B cell (primary cell): Measurements from ENCODE around the gene PDE4B. TPM values are rescaled to one million over a fixed set of nuclear protein-coding genes. Genes with fewer than 3 reads are reported as not detected.

Experiments used
- ATAC-seq: fragments of 200-7000 bp; cut with Tn5 transposase; one replicate; pipeline ENCODE4 v1.10.0; 2021; ENCODE audit warnings: low read depth, mild to moderate bottlenecking, moderate number of reproducible peaks, moderate library complexity
- CTCF ChIA-PET: fragments of 350-600 bp; sonication (Branson Sonifier 250); formaldehyde crosslinking; loops from one replicate; lab custom pipeline; 2021; ENCODE audit warnings: antibody characterized with exemption, inconsistent platforms; lab: Charles Lee
- POLR2A ChIA-PET: fragments of 350-600 bp; sonication (Branson Sonifier 250); formaldehyde crosslinking; loops from one replicate; lab custom pipeline; 2021; ENCODE audit warnings: antibody characterized with exemption; lab: Charles Lee
- DNase-seq: peaks from one replicate; pipeline ENCODE4 v3.0.0; 2013
- H2AFZ ChIP-seq: 2 replicates; pipeline ENCODE4 v1.6.1; 2012; ENCODE audit warnings: mild to moderate bottlenecking, low read depth, low read length; ENCODE audit not compliant: insufficient read depth, poor library complexity, severe bottlenecking
- H3K27ac ChIP-seq, 2 donors: 1 replicate in 1 of 2; 2 replicates in 1 of 2; pipeline ENCODE4 v1.5.1; 2012 to 2013; ENCODE audit warnings: low read length in 2 of 2, mild to moderate bottlenecking in 2 of 2, moderate library complexity in 1 of 2
- H3K27me3 ChIP-seq, 4 experiments: fragments of 200-600 bp in 1 of 4; sonication (generic) in 1 of 4; replicated peaks in 1 of 4; 1 replicate in 2 of 4; 2 replicates in 2 of 4; pipeline versions ENCODE4 v1.6.1 to v1.7.0; 2013 to 2016; ENCODE audit warnings: low read length in 3 of 4, mild to moderate bottlenecking in 2 of 4, mixed read lengths in 1 of 4, moderate library complexity in 1 of 4; ENCODE audit not compliant: insufficient read depth in 4 of 4, control insufficient read depth in 3 of 4; ENCODE audit errors: control extremely low read depth in 1 of 4
- H3K36me3 ChIP-seq, 2 experiments: replicated peaks in 1 of 2; 1 replicate in 1 of 2; 2 replicates in 1 of 2; pipeline versions ENCODE4 v1.6.1 to v1.7.1; 2013; ENCODE audit warnings: low read length in 1 of 2; ENCODE audit not compliant: insufficient read depth in 2 of 2, control insufficient read depth in 1 of 2; ENCODE audit errors: control extremely low read depth in 1 of 2, extremely low read depth in 1 of 2
- H3K4me1 ChIP-seq, 2 donors: fragments of 200-600 bp in 1 of 2; sonication (generic) in 1 of 2; 1 replicate in 1 of 2; 2 replicates in 1 of 2; pipeline versions ENCODE4 v1.5.1 to v1.6.1; 2013 to 2017; ENCODE audit warnings: low read length in 2 of 2; ENCODE audit not compliant: control insufficient read depth in 2 of 2, insufficient read depth in 2 of 2
- H3K4me2 ChIP-seq: replicated peaks from 2 replicates; pipeline ENCODE3; 2012; ENCODE audit warnings: mild to moderate bottlenecking, low read depth, low read length; ENCODE audit not compliant: poor library complexity, severe bottlenecking
- H3K4me3 ChIP-seq, 5 experiments: fragments of 200-600 bp in 1 of 5; sonication (generic) in 1 of 5; 1 replicate in 3 of 5; 2 replicates in 2 of 5; pipeline versions ENCODE4 v1.5.1 to v1.7.0; 2011 to 2016; ENCODE audit warnings: low read length in 4 of 5, mild to moderate bottlenecking in 4 of 5, low read depth in 2 of 5, control low read depth in 1 of 5, moderate library complexity in 1 of 5; ENCODE audit not compliant: insufficient read depth in 1 of 5; ENCODE audit errors: control extremely low read depth in 1 of 5, extremely low read depth in 1 of 5
- H3K79me2 ChIP-seq: fragments of 200-600 bp; sonication (generic); one replicate; pipeline ENCODE4 v1.6.0; 2016; ENCODE audit warnings: low read length; ENCODE audit not compliant: control insufficient read depth, insufficient read depth
- H3K9ac ChIP-seq: fragments of 200-600 bp; sonication (generic); 2 replicates; pipeline ENCODE4 v1.6.1; 2017; ENCODE audit warnings: mild to moderate bottlenecking, low read length, moderate library complexity
- H3K9me3 ChIP-seq, 3 donors: one replicate each; pipeline versions ENCODE4 v1.6.1 to v1.7.1; 2013; ENCODE audit warnings: low read length in 2 of 3; ENCODE audit not compliant: control insufficient read depth in 2 of 3, insufficient read depth in 1 of 3; ENCODE audit errors: control extremely low read depth in 1 of 3
- H4K20me1 ChIP-seq: 2 replicates; pipeline ENCODE4 v1.6.0; 2012; ENCODE audit warnings: mild to moderate bottlenecking, low read length; ENCODE audit not compliant: insufficient read depth, control insufficient read depth, poor library complexity, severe bottlenecking
- H3K27ac Mint-ChIP-seq: one replicate; pipeline ENCODE4 v1.8.0; 2021; ENCODE audit warnings: mixed read lengths
- H3K27me3 Mint-ChIP-seq: one replicate; pipeline ENCODE4 v1.8.0; 2021; ENCODE audit warnings: mixed read lengths
- H3K4me1 Mint-ChIP-seq: one replicate; pipeline ENCODE4 v1.8.0; 2021; ENCODE audit warnings: mixed read lengths
- H3K4me3 Mint-ChIP-seq: one replicate; pipeline ENCODE4 v1.8.0; 2021; ENCODE audit warnings: mixed read lengths
- H3K9me3 Mint-ChIP-seq: one replicate; pipeline ENCODE4 v1.8.0; 2022; ENCODE audit warnings: mixed read lengths; ENCODE audit not compliant: insufficient read depth
- EZH2 ChIP-seq: IDR thresholded peaks from 2 replicates; pipeline ENCODE4 v1.6.1; 2012; ENCODE audit warnings: borderline replicate concordance, low read depth, mild to moderate bottlenecking, moderate library complexity, low read length; ENCODE audit not compliant: insufficient read depth, poor library complexity, severe bottlenecking
- WGBS: methylation state at CpG from one replicate; pipeline ENCODE4 v1.1.5; 2013; ENCODE audit warnings: missing lambda C conversion rate; ENCODE audit not compliant: insufficient coverage; 5-methylcytosine and 5-hydroxymethylcytosine counted together
- intact Hi-C: fragments of 100-400 bp; cut with micrococcal nuclease; formaldehyde crosslinking; loops from one replicate; pipeline ENCODE4 v1.10.0; 2022
- polyA plus RNA-seq: library from polyadenylated mRNA; depleted of rRNA; stranded (reverse); fragments of >200 nt; gene quantifications from 2 replicates; pipeline ENCODE4 v1.2.3, GENCODE V29; 2012
- total RNA-seq, 2 donors: library from RNA; stranded (reverse); fragments of 120-200 nt in 1 of 2; gene quantifications; 1 replicate in 1 of 2; 2 replicates in 1 of 2; pipeline versions ENCODE4 v1.2.3 to v1.2.4, GENCODE V29; 2013 to 2022
- TF ChIP-seq, protein P1 (sequence below): fragments of 200-600 bp; IDR thresholded peaks from one replicate; pipeline ENCODE4 v1.8.0; 2022; ENCODE audit warnings: antibody characterized with exemption, mild to moderate bottlenecking

PDE4B gene
- total and polyA plus RNA-seq, 2 donors (not counting 1 experiment from before 2014, with no cell fraction given), result 63.7 to 242 TPM

- intact Hi-C loops, result no loop called here
- H3K27me3 ChIP-seq, result no peaks in the 10 kb centered on the region
- no peak overlapping the region for H2AFZ ChIP-seq
- no peak overlapping the region for H3K27ac ChIP-seq
- H3K9me3 ChIP-seq, result no peaks in the 10 kb centered on the region
- H3K9me3 Mint-ChIP-seq, result no peaks in the 10 kb centered on the region
- H3K4me3 Mint-ChIP-seq, result no peak overlapping the region
- no peak overlapping the region for H3K9ac ChIP-seq
- H3K4me1 Mint-ChIP-seq, result peaks cover 61% of the 10 kb centered on the region
- no peaks in the 10 kb centered on the region for H4K20me1 ChIP-seq
- H3K36me3 ChIP-seq, result no peaks in the 10 kb centered on the region
- no peak for TF ChIP-seq EZH2
- TF ChIP-seq, protein P1, sequence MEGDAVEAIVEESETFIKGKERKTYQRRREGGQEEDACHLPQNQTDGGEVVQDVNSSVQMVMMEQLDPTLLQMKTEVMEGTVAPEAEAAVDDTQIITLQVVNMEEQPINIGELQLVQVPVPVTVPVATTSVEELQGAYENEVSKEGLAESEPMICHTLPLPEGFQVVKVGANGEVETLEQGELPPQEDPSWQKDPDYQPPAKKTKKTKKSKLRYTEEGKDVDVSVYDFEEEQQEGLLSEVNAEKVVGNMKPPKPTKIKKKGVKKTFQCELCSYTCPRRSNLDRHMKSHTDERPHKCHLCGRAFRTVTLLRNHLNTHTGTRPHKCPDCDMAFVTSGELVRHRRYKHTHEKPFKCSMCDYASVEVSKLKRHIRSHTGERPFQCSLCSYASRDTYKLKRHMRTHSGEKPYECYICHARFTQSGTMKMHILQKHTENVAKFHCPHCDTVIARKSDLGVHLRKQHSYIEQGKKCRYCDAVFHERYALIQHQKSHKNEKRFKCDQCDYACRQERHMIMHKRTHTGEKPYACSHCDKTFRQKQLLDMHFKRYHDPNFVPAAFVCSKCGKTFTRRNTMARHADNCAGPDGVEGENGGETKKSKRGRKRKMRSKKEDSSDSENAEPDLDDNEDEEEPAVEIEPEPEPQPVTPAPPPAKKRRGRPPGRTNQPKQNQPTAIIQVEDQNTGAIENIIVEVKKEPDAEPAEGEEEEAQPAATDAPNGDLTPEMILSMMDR, result no peak
- H3K4me2 ChIP-seq, result no peak overlapping the region
- POLR2A ChIA-PET, result no interaction called here
- no peaks in the 10 kb centered on the region for H3K79me2 ChIP-seq
- peaks cover 30 to 31% of the 10 kb centered on the region in 2 donors for H3K4me1 ChIP-seq
- CTCF ChIA-PET, result interaction anchor here (1.9 kb wide), 1 partner anchor 159 kb away, joined by 5 read pairs; no protein-coding TSS in a partner anchor
- ATAC-seq (no peak), DNase-seq (no peak)
- H3K4me3 ChIP-seq, result no peak overlapping the region
- H3K27me3 Mint-ChIP-seq, result no peaks in the 10 kb centered on the region
- no peak overlapping the region for H3K27ac Mint-ChIP-seq
These were observed 493.6 kb downstream of the PDE4B start for GRCh38 chr1:66286307-66286706.

DNA sequence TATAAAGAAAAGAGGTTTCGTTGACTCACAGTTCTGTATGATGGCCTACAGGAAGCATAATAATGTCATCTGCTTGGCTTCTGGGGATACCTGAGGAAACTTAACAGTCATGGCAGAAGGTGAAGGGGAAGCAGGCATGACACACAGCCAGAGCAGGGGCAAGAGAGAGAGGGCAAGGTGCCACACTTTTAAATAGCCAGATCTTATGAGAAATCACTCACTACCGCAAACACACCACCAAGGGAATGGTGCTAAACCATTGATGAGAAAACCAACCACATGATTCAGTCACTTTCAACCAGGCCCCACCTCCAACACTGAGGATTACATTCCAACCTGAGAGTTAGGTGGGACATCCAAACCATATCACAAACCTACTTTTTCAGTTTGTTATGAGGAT, 495.4 kb downstream of the PDE4B start:
- intact Hi-C loops, result no loop called here
- Histone ChIP-seq H3K27me3 (no peaks in the 10 kb centered on the region), H3K9me3 (no peaks in the 10 kb centered on the region), H3K4me2 (no peak overlapping the region), H3K4me3 (no peak overlapping the region), H3K79me2 (no peaks in the 10 kb centered on the region), H4K20me1 (no peaks in the 10 kb centered on the region), H2AFZ (no peak overlapping the region), H3K4me1 (peaks cover 14 to 21% of the 10 kb centered on the region in 2 donors), H3K9ac (no peak overlapping the region), H3K27ac (no peak overlapping the region), H3K36me3 (no peaks in the 10 kb centered on the region)
- POLR2A ChIA-PET, result no interaction called here
- DNase-seq (no peak), ATAC-seq (no peak)
- H3K9me3 Mint-ChIP-seq, result no peaks in the 10 kb centered on the region
- TF ChIP-seq, protein P1, result no peak
- no peak for TF ChIP-seq EZH2
- H3K4me1 Mint-ChIP-seq, result peaks cover 49% of the 10 kb centered on the region
- 71% methylated on average over 2 of the region's 2 CpGs for WGBS
- no peak overlapping the region for H3K27ac Mint-ChIP-seq
- H3K27me3 Mint-ChIP-seq, result no peaks in the 10 kb centered on the region
- CTCF ChIA-PET, result interaction anchor here (0.9 kb wide), 1 partner anchor 31 kb away, joined by 3 read pairs; no protein-coding TSS in a partner anchor
- no peak overlapping the region for H3K4me3 Mint-ChIP-seq
